ENCODE results near the gene FTO.

GRCh38 chr16:53668869-53669268, 35.1 kb upstream of the FTO start:
- TF ChIP-seq EP300 (IDR thresholded peaks at IDR 0.05) (no peak), CTCF (IDR thresholded peaks at IDR 0.05) (no peak), JUNB (IDR thresholded peaks at IDR 0.05) (no peak), KDM1A (IDR thresholded peaks at IDR 0.05; ENCODE audit: low read depth) (no peak), TP53 (CRISPR knock-in tag; IDR thresholded peaks at IDR 0.05) (no peak), CHD4 (IDR thresholded peaks at IDR 0.05; ENCODE audit: borderline replicate concordance) (no peak), POLR2A (IDR thresholded peaks at IDR 0.05; ENCODE audit: low read length) (no peak), HOXB13 (CRISPR knock-in tag; IDR thresholded peaks at IDR 0.05; ENCODE audit: low read depth) (no peak), RFX5 (IDR thresholded peaks at IDR 0.05) (no peak), CHD2 (IDR thresholded peaks at IDR 0.05; ENCODE audit: low read length, partially characterized antibody) (no peak), RAD21 (conservative IDR thresholded peaks at IDR 0.05 in 1 of 2, IDR thresholded peaks at IDR 0.05 in 1 of 2) (no peak), SMC3 (IDR thresholded peaks at IDR 0.05) (no peak)

All from A549 (cell line).